Stimulated activated CD4-positive, alpha-beta T cell treated with anti-CD3 and anti-CD28 coated beads, Interleukin-12 subunit alpha, Interleukin-12 subunit beta, amount 100 ng/mL, for 24 hours (primary cell): ENCODE measurements around the gene SOS2.
A peak's percentile ranks its signal among the peaks of the same experiment; 100 is the strongest.
"Not testable (repeated sequence)": the region's sequence is repeated elsewhere in the genome, so short reads cannot be mapped to it uniquely, and the experiment has no call there.

Source experiments
- DNase-seq, 2 experiments: peaks; one replicate each; pipeline ENCODE4 v3.0.0-alpha.2; 2020; ENCODE audit warnings: low read depth in 2 of 2

The SOS2 gene

DNA sequence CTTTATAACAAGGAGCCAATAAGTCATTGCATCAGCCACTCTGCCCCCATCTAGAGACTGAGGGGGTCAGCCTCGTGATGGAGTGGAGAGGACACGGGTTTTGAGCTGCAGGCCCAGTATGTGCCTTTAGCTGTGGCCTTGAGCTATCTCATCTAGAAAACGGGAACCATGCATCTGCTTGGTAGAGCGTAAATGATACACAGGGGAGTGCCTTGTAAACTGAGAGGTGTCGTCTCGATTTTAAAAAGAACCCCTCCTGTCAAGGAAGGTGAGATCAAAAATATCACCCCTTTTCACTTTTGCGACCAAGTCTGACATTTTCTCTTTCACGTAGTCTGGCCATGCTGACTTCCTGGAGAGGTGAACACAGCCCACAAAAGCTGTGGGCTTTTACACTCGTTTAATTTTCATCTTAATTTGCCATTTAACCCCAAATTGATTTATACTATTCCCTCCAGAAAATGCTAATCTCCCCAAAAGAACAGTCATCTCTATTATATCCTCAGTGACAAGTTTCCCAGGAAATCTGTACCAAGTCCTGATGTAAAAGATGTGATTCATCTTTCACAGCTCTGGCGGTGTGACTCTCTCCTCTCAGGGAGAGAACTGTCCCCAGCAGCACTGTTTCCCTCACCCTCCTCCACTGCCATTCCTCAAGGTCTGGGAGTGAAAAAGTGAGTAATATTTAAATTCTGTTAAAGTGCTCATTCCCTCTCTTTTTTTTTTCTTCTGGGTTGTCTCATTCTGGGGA is 145.6 kb downstream of the SOS2 start:
- DNase-seq, result peak in 1 of 2 experiments; percentile 50

DNA sequence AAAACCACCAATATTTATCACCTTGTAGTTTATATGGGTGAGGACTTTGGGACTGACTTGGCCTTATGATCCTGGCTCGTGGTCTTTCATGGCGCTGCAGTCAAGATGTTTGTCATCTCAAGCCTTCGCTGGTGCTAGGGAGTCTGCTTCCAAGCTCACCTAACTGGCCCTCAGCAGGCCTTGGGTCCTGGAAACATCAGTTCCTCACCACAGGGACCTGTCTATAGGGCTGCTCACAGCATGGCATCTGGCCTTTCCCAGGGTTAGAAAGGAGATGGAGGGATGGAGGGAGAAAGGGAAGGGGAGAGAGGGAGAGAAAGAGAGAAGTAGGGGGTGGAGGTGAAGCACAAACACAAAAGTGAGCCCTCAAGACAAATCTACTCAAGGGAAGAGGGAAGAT is 146.7 kb downstream of the SOS2 start:
- no peak for DNase-seq

DNA sequence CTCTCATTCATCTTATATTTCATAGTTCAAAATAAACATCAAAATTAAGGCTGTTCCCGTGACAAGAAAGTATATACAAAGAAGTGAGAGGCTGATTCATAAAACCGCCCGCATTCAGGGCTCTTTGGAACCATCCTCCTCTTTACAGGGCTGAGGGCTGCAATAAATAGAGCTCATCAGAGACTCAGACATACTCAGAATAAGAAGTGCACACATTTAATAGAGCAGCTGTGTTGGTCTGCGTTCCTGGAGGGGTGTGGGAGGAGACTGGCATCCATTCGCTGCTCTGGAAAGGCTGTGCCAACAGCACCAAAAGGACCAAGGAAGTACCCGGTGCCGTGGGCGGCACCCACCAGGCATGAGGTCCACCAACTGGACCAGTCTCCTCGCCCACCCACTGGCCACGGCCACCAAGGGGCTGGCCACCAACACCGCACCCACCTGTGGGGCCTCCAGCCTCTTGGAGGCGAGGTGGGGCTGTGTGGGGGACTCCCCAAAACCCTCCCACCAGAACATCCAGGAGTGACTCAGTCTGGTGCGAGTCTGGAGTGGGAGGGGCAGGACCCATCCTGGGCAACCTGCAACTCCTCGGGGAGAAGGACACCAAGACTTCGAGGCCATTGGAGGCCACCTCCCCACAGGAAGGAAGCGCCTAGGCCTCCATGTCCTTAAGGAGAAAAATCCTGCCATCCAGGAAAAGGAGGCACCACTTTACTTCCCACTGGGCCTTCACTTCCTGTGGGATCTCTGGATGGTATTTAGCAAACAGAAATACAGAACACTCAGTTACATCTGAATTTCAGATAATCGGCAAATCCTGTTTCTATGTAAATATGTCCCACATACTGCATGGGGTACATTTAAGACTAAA is 147.7 kb downstream of the SOS2 start:
- peak in 1 of 2 experiments; percentile 43 for DNase-seq

DNA sequence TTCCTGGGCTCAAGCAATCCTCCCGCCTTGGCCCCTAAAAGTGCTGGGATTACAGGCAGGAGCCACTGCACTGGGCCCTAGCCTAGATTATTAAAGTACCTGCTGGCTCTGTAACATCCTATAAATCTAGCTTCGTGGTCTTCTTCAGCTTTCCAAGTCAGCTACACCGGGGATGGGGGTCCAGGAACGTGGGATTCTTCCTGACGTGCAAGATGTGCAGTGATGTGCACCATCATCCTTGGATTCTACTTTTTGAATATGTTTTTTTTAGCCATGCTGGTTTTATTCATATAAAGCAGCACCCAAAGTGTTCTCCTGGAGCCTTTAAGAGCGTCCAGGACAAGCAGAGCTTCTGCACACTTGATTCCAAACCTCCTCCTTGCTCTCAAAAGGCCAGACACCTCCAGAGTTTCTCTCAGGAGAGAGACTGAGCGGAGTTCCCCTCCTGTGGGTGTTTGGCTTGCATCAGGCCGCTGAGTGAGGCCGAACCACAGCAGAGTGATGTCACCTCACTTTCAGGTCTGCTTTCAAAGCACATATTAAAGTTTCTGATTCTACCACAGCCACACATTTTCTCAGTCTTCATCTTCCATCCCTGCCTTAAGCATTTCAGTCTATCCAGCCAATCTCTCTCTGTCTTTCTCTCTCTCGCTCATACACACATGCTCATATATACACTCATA is 148.5 kb downstream of the SOS2 start:
- DNase-seq, result peak; percentile 75 to 79

DNA sequence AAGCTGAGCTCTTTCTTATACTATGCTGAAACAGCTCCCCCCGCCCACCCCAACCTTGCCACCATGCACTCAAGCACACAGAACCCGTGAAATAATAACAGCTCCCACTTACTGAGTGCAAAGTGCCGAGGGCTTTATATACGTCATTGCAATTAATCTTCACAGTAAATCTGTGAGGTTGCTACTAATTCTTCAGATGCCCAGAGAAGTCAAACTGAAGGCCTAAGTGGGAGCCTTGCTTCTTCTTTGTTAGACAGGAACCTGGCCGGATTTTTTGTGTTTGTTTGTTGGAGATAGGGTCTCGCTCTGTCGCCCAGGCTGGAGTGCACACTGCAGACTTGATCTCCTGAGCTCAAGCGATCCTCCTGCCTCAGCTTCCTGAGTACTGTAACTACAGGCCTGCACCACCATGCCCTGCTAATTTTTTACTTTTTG is 149.1 kb downstream of the SOS2 start:
- no peak for DNase-seq

DNA sequence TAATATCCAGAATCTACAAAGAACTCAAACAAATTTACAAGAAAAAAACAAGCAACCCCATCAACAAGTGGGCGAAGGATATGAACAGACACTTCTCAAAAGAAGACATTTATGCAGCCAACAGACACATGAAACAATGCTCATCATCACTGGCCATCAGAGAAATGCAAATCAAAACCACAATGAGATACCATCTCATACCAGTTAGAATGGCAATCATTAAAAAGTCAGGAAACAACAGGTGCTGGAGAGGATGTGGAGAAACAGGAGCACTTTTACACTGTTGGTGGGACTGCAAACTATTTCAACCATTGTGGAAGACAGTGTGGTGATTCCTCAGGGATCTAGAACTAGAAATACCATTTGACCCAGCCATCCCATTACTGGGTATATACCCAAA is 152.3 kb downstream of the SOS2 start:
- DNase-seq, result not testable (repeated sequence)

DNA sequence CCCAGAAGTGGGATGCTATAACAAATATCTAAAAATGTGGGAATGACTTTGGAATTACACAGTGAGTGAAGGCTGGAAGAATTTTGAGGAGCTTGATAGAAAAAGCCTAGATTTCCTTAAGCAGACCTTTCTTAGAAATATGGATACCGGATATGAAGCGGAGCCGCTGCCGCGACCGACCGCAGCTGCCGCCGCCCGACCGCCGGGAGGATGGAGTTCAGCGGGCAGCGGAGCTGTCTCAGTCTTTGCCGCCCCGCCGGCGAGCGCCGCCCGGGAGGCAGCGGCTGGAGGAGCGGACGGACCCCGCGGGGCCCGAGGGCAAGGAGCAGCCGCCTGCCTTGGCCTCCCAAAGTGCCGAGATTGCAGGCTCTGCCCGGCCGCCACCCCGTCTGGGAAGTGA is 157.7 kb downstream of the SOS2 start:
- not testable (repeated sequence) for DNase-seq

DNA sequence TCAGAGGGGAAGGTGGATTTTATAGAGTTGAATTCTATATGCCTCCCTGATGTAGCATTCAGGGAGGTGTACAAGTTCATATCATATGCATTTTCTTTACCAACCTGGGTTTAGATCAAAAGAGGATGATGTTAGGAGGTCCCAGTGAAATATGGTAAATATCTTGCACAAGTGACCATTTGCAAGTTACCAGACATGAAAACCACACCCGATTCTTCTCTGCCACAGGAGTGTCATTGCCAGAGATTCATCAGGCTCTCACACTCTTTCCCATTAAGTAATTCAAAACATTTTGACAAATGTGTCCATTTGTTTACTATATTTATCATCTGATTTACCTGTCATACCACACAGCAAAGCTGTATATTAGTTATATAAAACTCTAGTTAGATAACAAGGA is 159.0 kb downstream of the SOS2 start:
- DNase-seq, result no peak

DNA sequence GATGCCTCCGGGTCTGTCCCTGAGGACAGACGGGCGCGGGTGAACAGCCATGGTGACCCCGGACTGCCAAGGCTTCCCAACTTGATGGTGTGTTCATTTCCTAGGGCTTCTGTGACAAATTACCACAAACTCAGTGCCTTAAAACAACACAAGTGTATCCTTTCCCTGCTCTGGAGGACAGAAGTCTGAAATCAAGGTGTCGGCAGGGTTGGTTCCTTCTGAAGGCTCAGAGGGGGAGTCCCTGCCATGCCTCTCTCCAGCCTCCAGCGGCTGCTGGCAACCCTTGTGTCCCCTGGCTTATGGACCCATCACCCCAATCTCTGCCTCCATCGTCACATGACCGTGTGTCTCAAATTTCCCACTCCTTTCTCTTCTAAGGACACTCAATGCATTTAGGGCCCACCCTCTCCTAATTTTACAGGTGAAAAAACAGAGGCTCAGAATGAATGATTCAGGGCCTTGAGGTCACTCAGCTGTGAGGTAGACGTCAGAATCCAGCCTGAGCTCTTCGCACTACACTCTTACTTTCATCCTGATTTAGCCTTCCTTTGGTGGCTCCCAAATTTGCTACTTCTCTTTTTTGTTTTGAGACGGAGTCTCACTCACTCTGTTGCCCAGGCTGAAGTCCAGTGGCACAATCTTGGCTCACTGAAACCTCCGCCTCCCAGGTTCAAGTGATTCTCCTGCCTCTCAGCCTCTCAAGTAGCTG is 160.4 kb downstream of the SOS2 start:
- no peak for DNase-seq

DNA sequence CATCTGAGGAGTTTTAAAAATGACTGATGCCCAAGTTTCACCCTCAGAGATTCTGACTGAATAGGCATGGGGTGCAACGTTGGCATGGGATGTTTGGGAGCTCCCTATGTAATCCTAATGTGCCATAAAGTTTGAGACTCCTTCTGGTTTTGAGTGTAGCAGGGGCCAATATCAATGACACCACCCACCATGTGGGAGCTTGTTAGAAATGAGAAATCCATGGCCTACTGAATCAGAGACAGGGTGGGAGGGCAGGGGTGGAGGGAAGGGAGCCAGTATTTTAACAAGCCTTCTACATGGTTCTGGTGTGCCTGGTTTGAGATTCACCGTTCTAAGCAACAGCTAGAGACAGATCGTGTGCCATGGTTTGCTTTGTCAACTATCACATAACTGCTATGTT is 161.1 kb downstream of the SOS2 start:
- DNase-seq, result no peak

DNA sequence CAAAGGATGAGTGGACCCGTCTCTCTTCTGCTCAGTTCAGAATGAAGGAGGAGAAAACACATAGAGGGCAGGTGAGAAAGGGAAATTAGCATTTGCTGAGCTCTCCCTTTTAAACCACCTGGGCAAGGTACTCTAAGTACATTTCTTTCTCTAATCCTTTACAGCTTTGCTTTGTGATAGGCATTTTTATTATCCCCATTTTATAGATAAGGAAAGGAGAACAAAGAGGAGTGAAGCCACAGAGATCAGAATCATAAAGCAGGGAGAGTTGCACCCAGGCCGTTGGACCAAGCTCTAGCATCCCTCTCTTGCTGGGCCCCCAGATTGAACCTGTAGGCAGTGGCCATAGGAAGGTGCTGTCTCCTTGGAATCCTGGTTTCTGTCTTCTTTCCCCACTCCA is 162.1 kb downstream of the SOS2 start:
- DNase-seq, result no peak

DNA sequence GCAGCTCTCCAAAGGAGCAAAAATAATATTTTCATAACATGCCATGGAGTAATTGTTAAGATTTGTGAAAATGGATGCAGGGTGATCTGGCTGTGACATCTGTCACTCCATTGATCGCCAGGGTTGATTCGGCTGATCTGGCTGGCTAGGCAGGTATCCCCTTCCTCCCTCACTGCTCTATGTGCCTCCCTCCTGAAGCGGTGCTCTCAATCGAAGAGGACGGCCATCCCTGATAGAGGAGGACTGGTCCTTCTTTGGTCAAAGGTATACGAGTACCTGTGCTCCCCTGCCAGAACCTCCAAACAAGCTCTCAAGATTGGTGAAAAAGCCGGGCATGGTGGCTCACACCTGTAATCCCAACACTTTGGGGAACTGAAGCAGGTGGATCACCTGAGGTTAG is 162.9 kb downstream of the SOS2 start:
- DNase-seq, result no peak

DNA sequence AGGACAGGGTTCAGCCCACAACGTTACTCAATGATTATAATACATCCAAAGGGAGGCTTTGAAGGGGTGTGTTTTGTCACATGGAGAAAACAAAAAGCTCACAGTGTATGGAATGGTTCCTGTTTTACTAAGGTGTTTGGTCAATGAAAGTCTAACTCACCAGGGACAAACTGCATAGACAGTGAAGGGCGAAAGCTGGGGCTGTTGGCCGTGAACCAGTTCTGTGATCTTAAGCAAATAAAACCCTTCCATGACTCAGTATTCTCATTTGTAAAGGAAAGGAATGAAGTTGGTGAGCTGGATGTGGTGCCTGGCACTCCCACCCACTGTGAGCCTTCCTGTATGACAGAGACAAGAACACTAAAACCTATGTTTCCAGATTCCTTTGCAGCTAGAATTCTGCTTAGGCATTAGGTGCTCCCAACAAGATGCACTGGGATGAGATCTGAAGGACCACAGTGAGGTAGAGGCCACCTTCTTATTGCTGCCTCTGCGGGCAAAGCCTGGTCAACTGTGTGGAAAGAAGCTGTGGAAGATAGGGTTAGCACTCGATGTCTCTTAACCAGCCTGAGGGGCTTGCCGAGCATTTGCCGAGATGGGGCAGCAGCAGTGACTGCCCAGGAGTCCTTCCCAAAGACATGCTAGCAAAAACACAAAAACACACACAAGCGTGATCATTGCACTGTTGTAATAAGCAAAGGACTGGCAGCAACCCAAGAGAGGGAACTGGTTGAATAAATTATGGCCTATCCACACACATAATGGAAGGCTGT is 163.5 kb downstream of the SOS2 start:
- no peak for DNase-seq
